ENCODE data around the gene ARHGAP29. TPM values are rescaled to one million over a fixed set of nuclear protein-coding genes. Genes with fewer than 3 reads are reported as not detected.

The ARHGAP29 gene
- total RNA-seq, 6 donors from 2014 or later = 43.8 to 87.5 (median 49.0) TPM

DNA sequence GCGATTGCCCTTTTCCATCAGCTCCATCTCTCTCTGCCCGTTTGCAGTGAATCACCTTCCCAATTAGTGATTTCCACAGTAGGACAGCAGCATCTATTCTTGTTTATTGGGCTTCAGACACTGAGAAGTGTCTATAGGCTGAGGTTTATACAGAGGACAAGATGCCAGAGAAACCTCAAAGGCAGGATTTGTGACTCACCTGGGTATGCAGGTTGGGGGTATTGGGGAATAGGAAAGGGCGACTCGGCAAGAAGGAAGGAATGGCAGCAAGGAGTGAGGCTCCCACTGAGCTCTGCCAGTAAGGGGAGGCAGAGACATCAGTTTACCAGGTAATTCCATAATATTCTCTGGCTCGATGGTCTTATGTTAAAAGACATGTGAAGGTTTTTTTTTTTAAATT lies 91.1 kb downstream of the ARHGAP29 start:
- no peak for TF ChIP-seq POLR2A (IDR thresholded peaks at IDR 0.05)
- H3K4me1 ChIP-seq = no peaks in the 10 kb centered on the region
- H3K4me3 ChIP-seq = no peak overlapping the region
- DNase-seq (no peak), ATAC-seq (ENCODE audit: low FRiP score in 2 of 2) (no peak)
- no peak overlapping the region for H3K27ac ChIP-seq
- no peaks in the 10 kb centered on the region for H3K27me3 ChIP-seq
- no peaks in the 10 kb centered on the region for H3K9me3 ChIP-seq
- H3K36me3 ChIP-seq = no peaks in the 10 kb centered on the region
- WGBS, 2 donors = 92 to 99% methylated on average over 5 of the region's 5 CpGs

DNA sequence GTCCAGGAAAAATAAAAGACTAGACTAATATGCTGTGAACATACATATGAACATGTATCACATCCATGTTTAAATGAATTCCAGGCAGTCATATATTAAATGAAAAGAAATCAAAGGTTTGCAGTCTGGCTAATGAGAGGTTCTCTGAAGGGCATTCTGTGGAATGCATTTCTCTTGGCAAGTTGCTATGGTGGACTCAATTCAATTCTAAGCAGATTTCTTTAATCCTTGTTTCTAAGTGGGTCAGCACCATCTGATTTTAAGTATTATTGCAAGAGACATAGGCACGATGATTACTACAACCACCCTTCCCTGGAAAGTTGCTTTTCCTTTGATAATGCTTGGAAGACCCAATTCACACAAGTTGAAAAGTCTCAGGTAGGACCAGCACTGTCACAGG lies 92.5 kb downstream of the ARHGAP29 start:
- Histone ChIP-seq H3K9me3 (no peaks in the 10 kb centered on the region), H3K4me1 (no peaks in the 10 kb centered on the region), H3K4me3 (no peak overlapping the region), H3K36me3 (no peaks in the 10 kb centered on the region), H3K27me3 (no peaks in the 10 kb centered on the region), H3K27ac (no peak overlapping the region)
- ATAC-seq (ENCODE audit: low FRiP score in 2 of 2) (no peak), DNase-seq (no peak)
- 75 to 89% methylated on average over 1 of the region's 1 CpG for WGBS, 2 donors
- no peak for TF ChIP-seq EP300 (IDR thresholded peaks at IDR 0.05)
- TF ChIP-seq, protein P1, sequence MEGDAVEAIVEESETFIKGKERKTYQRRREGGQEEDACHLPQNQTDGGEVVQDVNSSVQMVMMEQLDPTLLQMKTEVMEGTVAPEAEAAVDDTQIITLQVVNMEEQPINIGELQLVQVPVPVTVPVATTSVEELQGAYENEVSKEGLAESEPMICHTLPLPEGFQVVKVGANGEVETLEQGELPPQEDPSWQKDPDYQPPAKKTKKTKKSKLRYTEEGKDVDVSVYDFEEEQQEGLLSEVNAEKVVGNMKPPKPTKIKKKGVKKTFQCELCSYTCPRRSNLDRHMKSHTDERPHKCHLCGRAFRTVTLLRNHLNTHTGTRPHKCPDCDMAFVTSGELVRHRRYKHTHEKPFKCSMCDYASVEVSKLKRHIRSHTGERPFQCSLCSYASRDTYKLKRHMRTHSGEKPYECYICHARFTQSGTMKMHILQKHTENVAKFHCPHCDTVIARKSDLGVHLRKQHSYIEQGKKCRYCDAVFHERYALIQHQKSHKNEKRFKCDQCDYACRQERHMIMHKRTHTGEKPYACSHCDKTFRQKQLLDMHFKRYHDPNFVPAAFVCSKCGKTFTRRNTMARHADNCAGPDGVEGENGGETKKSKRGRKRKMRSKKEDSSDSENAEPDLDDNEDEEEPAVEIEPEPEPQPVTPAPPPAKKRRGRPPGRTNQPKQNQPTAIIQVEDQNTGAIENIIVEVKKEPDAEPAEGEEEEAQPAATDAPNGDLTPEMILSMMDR (IDR thresholded peaks at IDR 0.05) = no peak
- TF ChIP-seq POLR2AphosphoS5 (IDR thresholded peaks at IDR 0.05) = no peak
- no peak for TF ChIP-seq POLR2A (IDR thresholded peaks at IDR 0.05)

DNA sequence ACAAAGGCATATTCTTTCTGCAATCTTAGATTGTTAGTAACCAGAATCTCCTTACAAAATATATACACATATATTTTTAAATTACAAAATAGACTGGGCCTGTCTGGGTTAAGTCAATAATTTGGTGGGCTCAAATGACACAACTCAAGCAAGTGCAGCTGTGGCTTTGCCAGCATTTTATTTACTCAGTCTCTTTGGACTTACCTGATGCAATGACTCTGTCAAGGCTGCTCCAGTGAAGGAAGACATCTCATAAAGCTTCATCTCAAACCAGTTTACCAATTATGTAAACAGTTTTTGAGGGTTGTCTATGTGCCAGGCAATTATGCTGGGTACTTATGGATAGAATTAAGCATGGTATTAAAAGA lies 93.6 kb downstream of the ARHGAP29 start:
- DNase-seq (no peak), ATAC-seq (ENCODE audit: low FRiP score in 2 of 2) (no peak)
- H3K9me3 ChIP-seq = no peaks in the 10 kb centered on the region
- no peak overlapping the region for H3K27ac ChIP-seq
- H3K4me3 ChIP-seq = no peak overlapping the region
- H3K4me1 ChIP-seq = no peaks in the 10 kb centered on the region
- H3K36me3 ChIP-seq = no peaks in the 10 kb centered on the region
- no peaks in the 10 kb centered on the region for H3K27me3 ChIP-seq
- no peak for TF ChIP-seq POLR2A (IDR thresholded peaks at IDR 0.05)
- TF ChIP-seq, protein P1 (IDR thresholded peaks at IDR 0.05) = no peak

DNA sequence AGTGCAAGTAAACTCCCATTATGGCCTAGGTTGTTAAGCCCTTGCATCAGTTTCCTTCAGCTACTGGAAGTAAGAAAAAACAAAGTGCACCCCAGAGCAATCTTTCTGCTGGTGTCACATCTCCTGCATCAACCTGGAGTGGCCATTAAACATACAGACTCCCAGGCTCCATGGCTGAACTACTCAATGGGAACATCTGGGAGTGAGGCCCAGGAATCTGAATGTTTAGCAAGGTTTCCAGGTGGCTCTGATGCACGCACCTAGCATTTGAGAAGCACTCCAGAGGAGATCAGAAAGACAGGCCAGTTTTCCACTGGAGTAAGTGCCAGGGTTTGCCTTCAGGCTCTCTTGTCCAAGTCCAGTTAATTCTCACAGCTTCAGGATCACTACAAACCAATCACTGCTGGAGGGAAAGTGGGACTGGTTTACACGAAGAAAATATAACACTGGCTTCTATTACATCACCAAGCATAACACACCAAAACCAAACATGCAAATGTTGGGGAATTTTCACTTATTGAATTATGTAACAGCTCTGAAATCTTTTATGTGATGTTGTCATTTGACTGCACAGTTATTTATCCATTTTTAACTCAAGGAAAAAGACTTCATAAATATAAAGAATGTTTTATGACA lies 94.1 kb downstream of the ARHGAP29 start:
- H3K4me1 ChIP-seq = no peaks in the 10 kb centered on the region
- WGBS, 2 donors = 43 to 58% methylated on average over 2 of the region's 2 CpGs
- no peaks in the 10 kb centered on the region for H3K9me3 ChIP-seq
- DNase-seq = no peak
- H3K4me3 ChIP-seq = no peak overlapping the region
- no peak overlapping the region for H3K27ac ChIP-seq
- H3K27me3 ChIP-seq = no peaks in the 10 kb centered on the region
- H3K36me3 ChIP-seq = no peaks in the 10 kb centered on the region
- no peak for TF ChIP-seq EP300 (IDR thresholded peaks at IDR 0.05)
- TF ChIP-seq, protein P1 (IDR thresholded peaks at IDR 0.05) = no peak
- no peak for TF ChIP-seq POLR2AphosphoS5 (IDR thresholded peaks at IDR 0.05)
- no peak for TF ChIP-seq POLR2A (IDR thresholded peaks at IDR 0.05)
- no peak for ATAC-seq (ENCODE audit: low FRiP score in 2 of 2)

DNA sequence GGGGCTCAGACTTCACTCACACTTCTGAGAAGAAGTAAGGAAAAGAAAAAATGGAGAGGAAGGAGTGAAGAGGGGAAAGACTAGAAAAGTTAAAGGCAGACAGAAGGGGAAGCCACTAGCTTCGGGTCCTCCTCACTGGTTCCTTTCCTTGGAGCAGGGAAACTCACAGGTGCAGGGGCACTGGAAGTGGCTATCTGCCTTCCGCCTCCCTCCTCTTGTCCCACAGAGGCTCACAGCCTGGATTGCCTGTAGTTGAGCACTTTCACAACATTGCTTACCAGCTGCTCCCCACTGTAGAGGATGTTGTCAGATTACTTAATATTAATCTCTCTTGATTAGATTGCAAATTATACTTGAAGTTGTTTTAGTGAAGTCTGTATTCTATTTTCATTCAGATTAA lies 94.8 kb downstream of the ARHGAP29 start:
- TF ChIP-seq POLR2AphosphoS5 (IDR thresholded peaks at IDR 0.05) = no peak
- no peak for TF ChIP-seq EP300 (IDR thresholded peaks at IDR 0.05)
- TF ChIP-seq POLR2A (IDR thresholded peaks at IDR 0.05) = no peak
- TF ChIP-seq, protein P1 (IDR thresholded peaks at IDR 0.05) = no peak
- Histone ChIP-seq H3K4me3 (no peak overlapping the region), H3K9me3 (no peaks in the 10 kb centered on the region), H3K4me1 (no peaks in the 10 kb centered on the region), H3K36me3 (no peaks in the 10 kb centered on the region), H3K27ac (no peak overlapping the region), H3K27me3 (no peaks in the 10 kb centered on the region)
- no peak for DNase-seq
- no peak for ATAC-seq (ENCODE audit: low FRiP score in 2 of 2)
- 63 to 85% methylated on average over 2 of the region's 2 CpGs for WGBS, 2 donors
